Activated CD8-positive, alpha-beta T cell treated with anti-CD3 and anti-CD28 coated beads for 36 hours (primary cell): Measurements from ENCODE around the gene KPRP. TPM values are rescaled to one million over a fixed set of nuclear protein-coding genes. Genes with fewer than 3 reads are reported as not detected.

Experiments
- ATAC-seq: fragments of 200-7000 bp; cut with Tn5 transposase; one replicate; pipeline ENCODE4 v1.10.0; 2021; ENCODE audit warnings: mild to moderate bottlenecking, moderate library complexity
- CTCF ChIA-PET: fragments of 350-600 bp; sonication (Branson Sonifier 250); formaldehyde crosslinking; loops from one replicate; lab custom pipeline; 2021; ENCODE audit warnings: antibody characterized with exemption; lab: Charles Lee
- POLR2A ChIA-PET: fragments of 350-600 bp; sonication (Branson Sonifier 250); formaldehyde crosslinking; loops from one replicate; lab custom pipeline; 2021; ENCODE audit warnings: antibody characterized with exemption; lab: Charles Lee
- DNase-seq: peaks from one replicate; pipeline ENCODE4 v3.0.0-alpha.2; 2020
- H3K27ac Mint-ChIP-seq: one replicate; pipeline ENCODE4 v1.8.0; 2021; ENCODE audit warnings: mild to moderate bottlenecking, mixed read lengths
- H3K27me3 Mint-ChIP-seq: one replicate; pipeline ENCODE4 v1.8.0; 2021; ENCODE audit warnings: mixed read lengths
- H3K36me3 Mint-ChIP-seq: one replicate; pipeline ENCODE4 v1.8.0; 2021; ENCODE audit warnings: low read depth, mixed read lengths
- H3K4me1 Mint-ChIP-seq: one replicate; pipeline ENCODE4 v1.8.0; 2021; ENCODE audit warnings: low read depth, mixed read lengths
- H3K4me3 Mint-ChIP-seq: one replicate; pipeline ENCODE4 v1.8.0; 2021; ENCODE audit warnings: mild to moderate bottlenecking, moderate library complexity, mixed read lengths
- H3K9me3 Mint-ChIP-seq: one replicate; pipeline ENCODE4 v1.8.0; 2021; ENCODE audit warnings: mixed read lengths
- intact Hi-C: fragments of 100-400 bp; cut with micrococcal nuclease; formaldehyde crosslinking; loops from one replicate; pipeline ENCODE4 v1.10.0; 2022
- total RNA-seq, 2 experiments: library from RNA; stranded (reverse); gene quantifications; one replicate each; pipeline ENCODE4 v1.2.3, GENCODE V29; 2021
- TF ChIP-seq, protein P1 (sequence below): fragments of 200-600 bp; IDR thresholded peaks from one replicate; pipeline ENCODE4 v1.8.0; 2022; ENCODE audit warnings: antibody characterized with exemption, mild to moderate bottlenecking

KPRP gene
- total RNA-seq, 2 experiments from 2014 or later: not detected

DNA sequence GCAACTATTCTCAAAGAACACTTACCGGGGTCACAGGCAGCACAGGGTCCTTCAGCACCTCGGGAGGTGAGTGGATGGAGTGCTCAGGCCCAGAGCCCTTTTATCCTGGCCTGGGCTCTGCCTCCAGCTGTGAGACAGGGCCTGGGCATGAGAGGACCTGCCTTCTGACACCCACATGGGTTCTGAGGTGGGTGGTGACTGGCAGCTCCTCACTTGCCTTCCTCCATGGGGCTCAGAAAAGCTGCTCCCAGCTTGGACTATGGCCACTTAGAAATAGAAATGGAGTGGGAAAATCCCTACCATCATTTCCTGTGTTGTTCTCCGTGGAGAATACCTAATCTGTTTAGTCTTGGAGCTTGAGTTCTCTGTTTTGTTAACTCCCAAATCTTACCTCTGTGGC is 48.8 kb downstream of the KPRP start, which contains the start of gene LCE1C:
Gene LCE1C (minus strand): TSS at position 76 of the 400 bp plus-strand sequence. CDS start 1,173 bp downstream, outside the sequence.
- intact Hi-C loops: no loop called here
- H3K27me3 Mint-ChIP-seq: peaks cover 7% of the 10 kb centered on the region
- H3K27ac Mint-ChIP-seq: no peak within 1 kb of the TSS
- peaks cover 4% of the 10 kb centered on the region for H3K9me3 Mint-ChIP-seq
- H3K36me3 Mint-ChIP-seq: no peaks in the 10 kb centered on the region
- no peaks in the 10 kb centered on the region for H3K4me1 Mint-ChIP-seq
- ChIA-PET CTCF (no interaction called here), POLR2A (no interaction called here)
- ATAC-seq (no peak), DNase-seq (no peak)
- TF ChIP-seq, protein P1, sequence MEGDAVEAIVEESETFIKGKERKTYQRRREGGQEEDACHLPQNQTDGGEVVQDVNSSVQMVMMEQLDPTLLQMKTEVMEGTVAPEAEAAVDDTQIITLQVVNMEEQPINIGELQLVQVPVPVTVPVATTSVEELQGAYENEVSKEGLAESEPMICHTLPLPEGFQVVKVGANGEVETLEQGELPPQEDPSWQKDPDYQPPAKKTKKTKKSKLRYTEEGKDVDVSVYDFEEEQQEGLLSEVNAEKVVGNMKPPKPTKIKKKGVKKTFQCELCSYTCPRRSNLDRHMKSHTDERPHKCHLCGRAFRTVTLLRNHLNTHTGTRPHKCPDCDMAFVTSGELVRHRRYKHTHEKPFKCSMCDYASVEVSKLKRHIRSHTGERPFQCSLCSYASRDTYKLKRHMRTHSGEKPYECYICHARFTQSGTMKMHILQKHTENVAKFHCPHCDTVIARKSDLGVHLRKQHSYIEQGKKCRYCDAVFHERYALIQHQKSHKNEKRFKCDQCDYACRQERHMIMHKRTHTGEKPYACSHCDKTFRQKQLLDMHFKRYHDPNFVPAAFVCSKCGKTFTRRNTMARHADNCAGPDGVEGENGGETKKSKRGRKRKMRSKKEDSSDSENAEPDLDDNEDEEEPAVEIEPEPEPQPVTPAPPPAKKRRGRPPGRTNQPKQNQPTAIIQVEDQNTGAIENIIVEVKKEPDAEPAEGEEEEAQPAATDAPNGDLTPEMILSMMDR: no peak
- no peak within 1 kb of the TSS for H3K4me3 Mint-ChIP-seq

DNA sequence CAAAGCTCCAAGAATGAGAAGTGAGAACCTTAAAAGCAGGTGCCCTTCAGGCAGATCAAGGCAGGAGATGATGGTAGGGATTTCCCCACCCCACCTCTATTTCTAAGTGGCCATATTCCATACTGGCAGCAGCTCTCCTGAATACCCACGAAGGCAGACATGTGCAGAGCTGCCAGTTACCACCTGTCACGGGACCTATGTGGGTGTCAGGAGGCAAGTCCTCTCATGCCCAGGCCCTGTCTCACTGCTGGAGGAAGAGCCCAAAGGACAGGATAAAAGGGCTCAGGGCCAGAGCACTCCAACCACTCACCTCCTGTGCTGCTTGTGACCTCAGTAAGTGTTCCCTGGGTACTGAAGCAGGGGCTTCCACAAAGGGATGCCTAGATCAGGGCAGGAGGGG is 53.2 kb downstream of the KPRP start:
- H3K27ac Mint-ChIP-seq: no peak overlapping the region
- DNase-seq (no peak), ATAC-seq (no peak)
- no peaks in the 10 kb centered on the region for H3K36me3 Mint-ChIP-seq
- CTCF ChIA-PET: no interaction called here
- intact Hi-C loops: no loop called here
- TF ChIP-seq, protein P1: no peak
- POLR2A ChIA-PET: no interaction called here
- peaks cover 4% of the 10 kb centered on the region for H3K9me3 Mint-ChIP-seq
- H3K4me3 Mint-ChIP-seq: no peak overlapping the region
- peaks cover 8% of the 10 kb centered on the region for H3K27me3 Mint-ChIP-seq
- H3K4me1 Mint-ChIP-seq: no peaks in the 10 kb centered on the region

Other genes with a start within 250 kb of the KPRP start
- gene LCE5A, start 247.2 kb upstream of the KPRP start, total RNA-seq: not detected
- not detected for gene CRCT1, start 243.5 kb upstream of the KPRP start, total RNA-seq
- not detected for gene LCE3E, start 191.2 kb upstream of the KPRP start, total RNA-seq
- gene LCE3D, start 177.5 kb upstream of the KPRP start, total RNA-seq: not detected
- not detected for gene LCE3C, start 157.8 kb upstream of the KPRP start, total RNA-seq
- not detected for gene LCE3B, start 144.2 kb upstream of the KPRP start, total RNA-seq
- gene LCE3A, start 134.9 kb upstream of the KPRP start, total RNA-seq: not detected
- gene LCE2D, start 94.6 kb upstream of the KPRP start, total RNA-seq: not detected
- not detected for gene LCE2C, start 82.7 kb upstream of the KPRP start, total RNA-seq
- not detected for gene LCE2B, start 71.9 kb upstream of the KPRP start, total RNA-seq
- gene LCE2A, start 59.7 kb upstream of the KPRP start, total RNA-seq: not detected
- gene LCE4A, start 49.9 kb upstream of the KPRP start, total RNA-seq: not detected
- not detected for gene LCE1F, start 17.1 kb downstream of the KPRP start, total RNA-seq
- not detected for gene LCE1E, start 28.2 kb downstream of the KPRP start, total RNA-seq
- gene LCE1D, start 38.7 kb downstream of the KPRP start, total RNA-seq: not detected
- not detected for gene LCE1C, start 48.6 kb downstream of the KPRP start, total RNA-seq
- not detected for gene LCE1B, start 53.9 kb downstream of the KPRP start, total RNA-seq
- not detected for gene LCE1A, start 69.4 kb downstream of the KPRP start, total RNA-seq
- not detected for gene LCE6A, start 84.8 kb downstream of the KPRP start, total RNA-seq
- gene LCE7A, start 102.0 kb downstream of the KPRP start, total RNA-seq: not detected
- gene SMCP, start 120.3 kb downstream of the KPRP start, total RNA-seq: not detected
- gene IVL, start 150.5 kb downstream of the KPRP start, total RNA-seq: not detected
- not detected for gene SPRR5, start 189.2 kb downstream of the KPRP start, total RNA-seq
- not detected for gene SPRR4, start 212.6 kb downstream of the KPRP start, total RNA-seq
- gene SPRR1A, start 226.1 kb downstream of the KPRP start, total RNA-seq: not detected
- not detected for gene SPRR3, start 243.7 kb downstream of the KPRP start, total RNA-seq